GM03348 (cell line): ENCODE measurements around the gene CTSZ.
"Not testable (repeated sequence)": the region's sequence is repeated elsewhere in the genome, so short reads cannot be mapped to it uniquely, and the experiment has no call there.

ENCODE experiments used
- DNase-seq: peaks from one replicate; pipeline ENCODE4 v3.0.0; 2012; ENCODE audit warnings: low spot score

Gene CTSZ

GRCh38 chr20:58996226-58996611 lies 10.8 kb downstream of the CTSZ start:
- no peak for DNase-seq

- DNase-seq = no peak
Measured at GRCh38 chr20:58995461-58996225, 11.4 kb downstream of the CTSZ start.

DNA sequence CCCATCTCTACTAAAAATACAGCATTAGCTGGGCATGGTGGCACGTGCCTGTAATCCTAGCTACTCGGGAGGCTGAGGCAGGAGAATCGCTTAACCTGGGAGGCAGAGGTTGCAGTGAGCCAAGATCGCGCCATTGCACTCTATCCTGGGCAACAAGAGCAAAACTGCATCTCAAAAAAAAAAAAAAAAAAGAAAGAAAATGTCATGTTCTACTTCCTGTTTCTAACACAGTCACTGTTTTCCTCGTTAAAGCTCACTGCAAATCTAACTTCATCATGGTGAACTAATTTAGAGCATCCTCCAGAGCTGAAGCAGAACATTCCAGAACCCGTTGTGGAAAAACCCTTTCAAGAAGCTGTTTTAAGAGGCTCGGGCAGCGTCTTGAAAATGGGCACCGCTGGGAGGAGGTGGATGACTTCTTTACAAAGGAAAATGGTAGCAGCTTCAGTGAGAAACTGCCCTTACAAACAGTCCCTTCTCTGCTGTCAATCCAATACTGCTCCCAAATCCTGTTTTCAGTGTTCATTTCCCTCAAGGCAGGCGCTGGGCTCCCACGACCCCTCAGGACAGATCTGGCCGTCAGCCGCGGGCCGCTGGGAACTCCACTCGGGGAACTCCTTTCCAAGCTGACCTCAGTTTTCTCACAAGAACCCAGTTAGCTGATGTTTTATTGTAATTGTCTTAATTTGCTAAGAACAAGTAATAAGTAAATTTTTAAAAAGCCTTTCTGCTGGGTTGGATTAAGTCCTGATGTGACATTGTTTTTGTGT lies 12.5 kb downstream of the CTSZ start:
- DNase-seq = no peak

- no peak for DNase-seq
Measured at GRCh38 chr20:58993332-58994248, 13.5 kb downstream of the CTSZ start.

GRCh38 chr20:58992911-58993310 lies 14.1 kb downstream of the CTSZ start:
- DNase-seq = no peak

- DNase-seq = no peak
Measured at GRCh38 chr20:58991715-58992114, 15.3 kb downstream of the CTSZ start.

- DNase-seq = no peak
Measured at GRCh38 chr20:58990651-58991445, 16.2 kb downstream of the CTSZ start.

- DNase-seq = no peak
Measured at GRCh38 chr20:58989196-58989595, 17.9 kb downstream of the CTSZ start.

- no peak for DNase-seq
Measured at GRCh38 chr20:58988565-58988882, 18.5 kb downstream of the CTSZ start.

DNA sequence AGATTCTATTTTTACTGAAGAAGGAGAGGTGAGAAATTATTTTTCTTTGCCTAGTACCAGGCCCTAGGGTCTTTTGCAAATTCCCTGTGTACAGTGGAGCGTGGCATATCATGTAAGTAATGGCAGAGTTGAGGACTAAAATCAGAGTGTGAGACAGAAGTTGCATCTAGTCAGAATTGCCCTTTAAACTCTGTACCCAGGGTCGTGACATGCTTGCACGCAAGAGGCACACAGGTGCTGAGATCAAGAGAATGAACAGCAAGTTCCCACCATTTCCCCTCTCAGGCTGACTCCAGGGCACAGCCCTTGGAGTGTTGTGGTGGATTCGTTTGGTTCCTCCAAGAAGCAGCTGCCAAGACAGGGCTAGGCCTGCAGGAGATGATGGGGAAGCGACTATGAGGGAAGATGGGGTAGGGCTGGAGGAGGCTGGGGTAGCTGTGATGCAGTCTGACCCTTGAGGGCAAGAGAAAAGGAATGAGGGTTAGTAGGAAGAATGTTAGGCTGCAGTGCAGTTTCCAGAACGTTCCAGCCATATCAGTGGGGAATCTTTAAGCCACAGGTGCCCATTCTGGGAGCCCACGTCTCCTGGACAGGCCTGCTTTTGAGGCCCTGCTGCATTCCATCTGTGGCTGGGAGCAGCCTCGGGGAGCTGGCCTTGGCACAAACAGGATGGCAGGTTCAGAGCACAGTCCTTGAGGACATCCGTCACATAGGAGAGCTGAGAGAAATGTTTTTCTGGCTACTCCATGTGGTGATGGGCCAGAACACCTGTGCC lies 19.1 kb downstream of the CTSZ start:
- no peak for DNase-seq

DNA sequence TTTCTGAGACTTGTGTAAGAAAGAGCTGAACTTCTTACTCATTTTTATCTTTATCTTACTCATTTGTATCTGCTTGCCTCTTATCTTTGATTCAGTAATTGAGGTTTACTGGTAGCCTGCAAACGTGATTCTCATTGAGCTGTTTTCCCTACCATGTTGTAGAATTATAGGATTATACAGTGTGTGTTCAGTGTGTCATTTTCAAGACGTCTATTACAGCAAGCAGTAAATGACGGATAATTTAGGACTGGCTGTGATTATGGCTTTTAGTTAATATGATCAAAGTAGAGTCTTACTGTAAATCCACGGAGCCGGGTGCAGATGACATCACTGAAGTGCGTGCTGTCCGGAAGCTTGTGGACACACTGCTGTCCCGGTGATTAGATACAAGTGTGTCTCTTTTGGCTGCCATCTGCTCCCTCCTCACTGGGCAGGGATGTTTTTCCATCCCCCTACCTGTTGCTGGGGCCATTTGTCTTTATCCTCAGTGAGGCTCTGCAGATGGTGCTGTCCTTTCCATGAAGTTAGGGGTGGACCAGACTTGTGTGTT lies 20.0 kb downstream of the CTSZ start:
- DNase-seq = no peak

DNA sequence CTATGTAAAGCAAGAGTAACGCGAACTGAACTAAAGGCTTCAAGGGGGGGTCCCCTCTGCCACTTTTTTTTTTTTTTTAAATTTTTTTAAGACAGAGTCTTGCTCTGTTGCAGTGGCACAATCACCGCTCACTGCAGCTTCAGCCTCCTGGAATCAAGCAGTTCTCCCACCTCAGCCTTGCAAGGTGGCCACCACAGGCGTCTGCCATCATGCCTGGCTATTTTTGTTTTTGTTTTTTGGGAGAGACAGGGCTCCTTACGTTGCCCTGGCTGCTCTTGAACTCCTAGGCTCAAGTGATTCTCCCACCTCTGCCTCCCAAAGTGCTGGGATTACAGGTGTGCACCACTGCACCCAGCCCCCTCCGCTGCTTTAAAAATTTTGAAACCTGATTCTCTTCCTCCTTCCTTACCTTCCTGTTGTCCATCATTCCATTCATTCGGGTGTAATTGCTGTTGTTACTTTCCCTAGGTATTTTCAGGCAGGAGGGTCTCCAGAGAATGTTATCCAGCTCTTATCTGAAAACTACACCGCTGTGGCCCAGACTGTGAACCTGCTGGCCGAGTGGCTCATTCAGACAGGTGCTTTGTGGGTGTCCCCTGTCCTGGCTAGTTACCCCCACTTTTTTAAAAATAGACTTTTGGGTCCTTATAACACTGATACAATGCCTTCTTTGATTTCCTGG lies 20.6 kb downstream of the CTSZ start:
- no peak for DNase-seq

DNA sequence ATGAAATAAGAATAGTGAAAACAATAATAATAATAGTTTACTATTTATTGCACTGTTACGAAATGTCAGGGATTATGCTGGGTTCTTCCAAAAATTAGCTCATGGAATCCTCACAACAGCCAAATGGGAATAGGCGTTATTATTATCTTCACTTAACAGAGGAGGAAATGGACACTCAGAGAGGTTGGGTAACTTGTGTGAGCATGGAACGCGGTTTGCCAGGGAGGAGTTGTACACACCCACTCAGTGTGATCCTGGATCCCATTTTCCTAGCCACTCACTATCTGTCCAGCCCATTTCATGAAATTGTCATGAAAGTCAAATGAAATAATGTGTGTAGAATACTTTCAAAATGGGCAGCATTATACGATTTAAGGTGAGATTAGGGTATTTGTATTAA lies 21.4 kb downstream of the CTSZ start:
- DNase-seq = no peak

DNA sequence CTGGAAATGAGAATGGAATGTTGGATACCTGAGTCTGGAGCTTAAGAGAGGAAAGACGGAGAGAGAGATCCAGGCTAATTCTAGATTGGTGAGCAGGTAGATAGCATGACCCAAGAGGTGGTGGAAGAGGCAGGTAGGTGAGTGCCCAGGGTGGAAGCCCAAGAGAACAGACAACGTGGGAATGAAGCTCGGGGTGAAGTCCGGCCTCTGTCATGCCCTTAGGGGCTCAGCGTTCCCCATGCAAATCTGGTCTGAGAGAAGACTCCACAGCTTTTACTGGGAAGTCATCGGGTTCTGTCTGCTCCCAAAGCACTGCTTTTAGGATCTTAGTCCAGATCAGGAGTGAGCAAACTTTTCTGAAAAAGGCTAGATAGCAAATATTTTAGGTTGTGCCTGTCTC lies 22.4 kb downstream of the CTSZ start:
- DNase-seq = no peak

DNA sequence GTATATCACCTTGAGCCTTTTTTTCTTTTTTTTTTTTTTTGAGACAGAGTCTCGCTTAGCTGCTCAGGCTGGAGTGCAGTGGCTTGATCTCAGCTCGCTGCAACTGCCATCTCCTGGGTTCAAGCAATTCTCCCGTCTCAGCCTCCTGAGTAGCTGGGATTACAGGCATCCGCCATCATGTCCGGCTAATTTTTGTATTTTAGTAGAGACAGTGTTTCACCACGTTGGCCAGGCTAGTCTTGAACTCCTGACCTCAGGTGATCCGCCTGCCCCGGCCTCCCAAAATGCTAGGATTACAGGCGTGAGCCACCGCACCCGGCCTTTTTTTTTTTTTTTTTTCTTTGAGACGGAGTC lies 24.0 kb downstream of the CTSZ start:
- not testable (repeated sequence) for DNase-seq

DNA sequence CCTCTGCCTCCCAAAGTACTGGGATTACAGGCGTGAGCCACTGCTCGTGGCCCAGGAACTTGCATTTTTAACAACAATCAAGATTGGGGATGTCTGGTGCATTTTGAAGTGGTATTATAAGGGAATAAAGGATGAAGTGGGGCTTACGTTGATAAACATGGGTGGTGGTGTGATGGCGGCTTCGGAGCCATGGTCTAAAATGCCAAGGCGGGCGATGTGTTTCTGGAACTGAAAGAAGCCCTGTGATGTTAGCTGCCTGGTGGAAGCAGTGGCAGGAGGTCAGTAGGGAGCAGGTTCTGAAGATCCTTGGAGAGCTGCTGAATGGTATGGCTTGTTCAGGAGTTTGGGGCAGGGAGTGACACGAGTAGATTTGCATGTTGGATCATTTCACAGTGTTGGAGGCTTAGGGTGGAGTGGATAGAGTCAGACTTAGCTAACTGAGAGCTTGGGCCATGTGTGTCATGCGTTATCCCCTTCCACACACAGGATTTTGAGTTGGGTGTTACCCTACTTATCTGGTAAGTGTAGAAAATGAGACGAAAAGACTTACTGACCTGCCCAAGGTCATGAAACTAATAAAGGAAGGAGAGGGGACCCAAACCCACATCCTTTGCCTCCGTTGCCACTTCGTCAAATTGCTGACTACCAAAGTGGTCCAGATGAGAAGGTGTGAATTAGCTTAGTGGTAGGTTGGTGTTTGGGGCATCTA lies 24.5 kb downstream of the CTSZ start:
- DNase-seq = no peak

DNA sequence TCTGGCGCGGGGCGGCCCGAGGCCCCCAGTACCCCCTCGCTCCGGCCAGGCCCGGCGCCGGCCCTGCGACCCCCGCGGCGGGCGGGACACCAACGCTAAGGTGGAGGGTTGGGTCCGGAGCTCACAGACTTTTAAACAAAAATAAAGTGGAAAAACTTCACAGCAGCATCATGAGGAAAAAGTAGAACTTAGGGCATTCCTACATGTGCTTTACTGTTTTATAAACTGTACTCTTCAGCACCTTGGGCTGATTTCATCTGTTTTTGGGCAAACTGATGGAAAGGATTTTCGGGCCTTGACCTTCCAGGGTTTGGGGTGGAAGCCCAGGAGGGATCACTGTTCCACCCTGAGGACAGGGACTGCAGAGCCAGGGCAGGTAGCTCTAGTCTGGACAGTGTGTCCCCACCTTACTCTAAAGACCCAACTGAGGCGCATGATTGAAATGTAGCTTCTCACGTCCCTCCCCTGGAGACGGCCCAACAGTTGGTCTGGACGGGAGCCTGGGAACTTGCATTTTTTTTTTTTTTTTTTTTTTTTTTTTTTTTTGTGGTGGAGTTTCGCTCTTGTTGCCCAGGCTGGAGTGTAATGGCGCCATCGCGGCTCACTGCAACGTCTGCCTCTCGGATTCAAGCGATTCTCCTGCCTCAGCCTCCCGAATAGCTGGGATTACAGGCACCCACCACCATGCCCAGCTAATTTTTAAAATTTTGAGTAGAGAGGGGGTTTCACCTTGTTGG lies 25.3 kb downstream of the CTSZ start:
- DNase-seq = peak; percentile 27

- peak; percentile 100 for DNase-seq
Measured at GRCh38 chr20:58980711-58981627, 26.1 kb downstream of the CTSZ start, which contains the start of gene NELFCD. Gene NELFCD (plus strand): TSS chr20:58981256. CDS start chr20:58981310, 54 bp downstream.
